ENCODE measurements around the gene LAMC1. TPM values are rescaled to one million over a fixed set of nuclear protein-coding genes. Genes with fewer than 3 reads are reported as not detected.

Gene LAMC1
- total and polyA plus RNA-seq, 2 of the 4 experiments (the other 2 are of a cell fraction): 249 to 394 TPM

DNA sequence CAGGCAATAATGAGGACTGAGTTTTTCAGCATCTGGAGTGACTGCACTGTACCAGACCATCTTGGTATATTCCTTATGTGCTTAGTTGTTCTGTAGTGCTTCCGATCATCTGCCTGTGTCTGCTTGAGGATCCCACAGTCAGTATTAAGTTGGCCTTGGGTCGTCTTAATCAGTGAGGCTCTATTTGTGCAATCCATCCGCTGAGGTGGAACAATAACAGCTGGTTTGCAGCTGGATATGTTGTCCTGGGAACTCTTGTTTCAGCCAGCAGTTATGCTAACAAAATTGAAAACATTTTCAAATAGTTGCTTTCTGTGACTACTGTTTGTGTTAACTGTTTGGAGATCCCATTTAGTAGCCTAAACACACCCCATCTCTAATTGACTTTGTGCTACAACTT, 73.7 kb downstream of the LAMC1 start:
- H3K4me1 ChIP-seq (ENCODE audit: control insufficient read depth, insufficient read depth, low read length): peaks cover 28% of the 10 kb centered on the region
- ChIA-PET POLR2A (ENCODE audit: unreplicated experiment) (no interaction called here), CTCF (interaction anchor here (0.9 kb wide), 1 partner anchor 72 kb away, joined by 4 read pairs; no protein-coding TSS in a partner anchor)
- peak overlapping the region; percentile 10 for H4K91ac ChIP-seq (ENCODE audit: insufficient read depth, low read depth, low read length)
- H4K20me1 ChIP-seq (ENCODE audit: insufficient read depth, low read length): peaks cover 71% of the 10 kb centered on the region
- intact Hi-C loops (cut with micrococcal nuclease): loop anchor here (2.0 to 5.0 kb wide), 3 partner anchors 35 to 72 kb away; no protein-coding TSS in a partner anchor
- H4K5ac ChIP-seq (ENCODE audit: low read depth, low read length): no peak overlapping the region
- no peak for TF ChIP-seq MAZ (IDR thresholded peaks at IDR 0.05; ENCODE audit: borderline replicate concordance, low read depth, low read length)
- peak; percentile 76 for TF ChIP-seq CEBPB (IDR thresholded peaks at IDR 0.05; ENCODE audit: low read depth, low read length)
- peak overlapping the region; percentile 40; the same call in 1 of the 2 replicates for H3K23ac ChIP-seq (ENCODE audit: low read depth, low read length)
- 0 out of 2 replicates have a peak overlapping the region, but pooled peaks have one; percentile 9 for H2AK5ac ChIP-seq (ENCODE audit: low read depth, low read length)
- H2BK120ac ChIP-seq (ENCODE audit: low read depth, low read length): peak overlapping the region; percentile 17; the same call in 1 of the 2 replicates
- peak; percentile 93 for DNase-seq
- peaks cover 37% of the 10 kb centered on the region for H3K9me1 ChIP-seq (ENCODE audit: insufficient read depth, low read length)
- H2AFZ ChIP-seq (replicated peaks; ENCODE audit: low read length, poor library complexity): no peak overlapping the region
- 0 out of 2 replicates have a peak overlapping the region, but pooled peaks have one; percentile 11 for H3K14ac ChIP-seq (replicated peaks; ENCODE audit: low read depth, low read length)
- 0 out of 4 replicates have a peak overlapping the region, but pooled peaks have one; percentile 0 to 23 for H4K8ac ChIP-seq (ENCODE audit: low read depth in 2 of 2, low read length in 2 of 2)
- H3K27ac ChIP-seq (ENCODE audit: insufficient read depth, low read length): peak overlapping the region; percentile 18; the same call in 1 of the 2 replicates
- peaks cover 4% of the 10 kb centered on the region; the same call in 1 of the 2 replicates for H3K36me3 ChIP-seq (ENCODE audit: control insufficient read depth, insufficient read depth, low read length)
- in situ Hi-C loops (cut with MboI; ENCODE audit: low sequenced_read_pairs): no loop called here
- no peaks in the 10 kb centered on the region for H3K27me3 ChIP-seq (ENCODE audit: control insufficient read depth, insufficient read depth, low read length)
- no peak overlapping the region for H3K9ac ChIP-seq (ENCODE audit: low read depth, low read length)
- H2BK20ac ChIP-seq (ENCODE audit: low read depth, low read length): peak overlapping the region; percentile 4; the same call in 1 of the 2 replicates
- H3K4me3 ChIP-seq (ENCODE audit: insufficient read depth, low read depth, low read length): no peak overlapping the region
- H2BK15ac ChIP-seq (ENCODE audit: low read depth, low read length): 0 out of 3 replicates have a peak overlapping the region, but pooled peaks have one; percentile 72
- peak overlapping the region; percentile 28; the same call in 1 of the 2 replicates for H3K18ac ChIP-seq (ENCODE audit: low read depth, low read length)
- no peak overlapping the region for H3K56ac ChIP-seq (ENCODE audit: extremely low read depth, insufficient read depth, low read length)
- dilution Hi-C loops (cut with HindIII; ENCODE audit: low sequenced_read_pairs, unreplicated experiment): no loop called here
- ATAC-seq (ENCODE audit: low read depth): peak; percentile 31
- peak overlapping the region; percentile 99 for H2BK5ac ChIP-seq (ENCODE audit: low read depth, low read length, poor library complexity, severe bottlenecking)
- 20% methylated on average over 2 of the region's 3 CpGs; no CpG with 5 or more reads in 1 of the 2 experiments for WGBS, 2 experiments (ENCODE audit: extremely low coverage in 2 of 2, insufficient read length in 1 of 2)
- H3K4ac ChIP-seq (ENCODE audit: low read depth, low read length): peak overlapping the region; percentile 32
- BruUV-seq (replicated peaks): no TSS peak
- peaks cover 22 to 87% of the 10 kb centered on the region in 2 experiments for H3K79me1 ChIP-seq (ENCODE audit: low read depth in 1 of 2, low read length in 2 of 2)
- no peak overlapping the region for H2AK9ac ChIP-seq (replicated peaks; ENCODE audit: low read depth, low read length, poor library complexity)
- no peaks in the 10 kb centered on the region for H3K9me3 ChIP-seq (ENCODE audit: control insufficient read depth, insufficient read depth, low read length)
- H3K4me2 ChIP-seq (ENCODE audit: low read depth, low read length): peak overlapping the region; percentile 48

Measured in IMR-90 (cell line).